ENCODE measurements around the gene ENGASE.

DNA sequence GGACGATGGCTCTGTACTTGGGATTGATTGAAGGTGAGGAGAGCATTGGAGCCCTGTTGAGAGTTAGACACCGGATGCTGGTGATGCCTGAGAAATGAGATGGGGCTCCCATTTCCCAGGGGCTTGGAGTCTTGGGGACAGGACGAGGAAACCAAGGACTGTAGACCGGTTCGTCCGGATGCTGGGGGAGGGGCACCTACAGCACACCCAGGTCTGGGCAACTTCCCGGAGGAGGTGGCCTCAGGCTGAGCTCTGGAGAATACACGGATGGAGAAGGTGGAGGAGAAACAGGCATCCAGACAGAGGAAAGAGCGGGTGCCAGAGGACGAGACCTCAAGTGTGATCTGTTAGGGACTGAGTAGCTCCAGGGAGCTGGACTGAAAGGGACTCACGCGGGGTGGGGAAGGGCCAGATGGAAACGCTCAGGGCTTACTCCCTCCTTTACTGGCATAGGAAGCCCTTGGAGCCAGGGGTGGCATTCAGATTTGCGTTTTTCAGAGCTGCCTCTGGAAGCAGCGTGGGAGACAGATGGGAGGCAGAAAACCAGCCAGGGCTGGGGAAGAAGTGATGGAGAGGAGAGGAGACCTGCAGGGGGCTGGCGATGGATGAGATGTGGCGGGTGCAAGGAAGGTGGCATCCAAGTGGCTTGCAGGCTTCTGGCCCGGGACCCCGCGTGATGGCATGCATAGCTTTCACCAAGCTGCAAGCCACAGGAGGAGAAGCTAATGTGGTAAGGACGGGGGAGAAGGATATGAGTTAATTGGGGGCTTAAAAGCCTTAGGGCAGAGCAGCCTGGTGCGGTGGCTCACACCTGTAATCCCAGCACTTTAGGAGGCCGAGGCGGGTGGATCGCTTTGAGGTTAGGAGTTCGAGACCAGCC, 42.4 kb upstream of the ENGASE start:
- TF ChIP-seq, protein P1, sequence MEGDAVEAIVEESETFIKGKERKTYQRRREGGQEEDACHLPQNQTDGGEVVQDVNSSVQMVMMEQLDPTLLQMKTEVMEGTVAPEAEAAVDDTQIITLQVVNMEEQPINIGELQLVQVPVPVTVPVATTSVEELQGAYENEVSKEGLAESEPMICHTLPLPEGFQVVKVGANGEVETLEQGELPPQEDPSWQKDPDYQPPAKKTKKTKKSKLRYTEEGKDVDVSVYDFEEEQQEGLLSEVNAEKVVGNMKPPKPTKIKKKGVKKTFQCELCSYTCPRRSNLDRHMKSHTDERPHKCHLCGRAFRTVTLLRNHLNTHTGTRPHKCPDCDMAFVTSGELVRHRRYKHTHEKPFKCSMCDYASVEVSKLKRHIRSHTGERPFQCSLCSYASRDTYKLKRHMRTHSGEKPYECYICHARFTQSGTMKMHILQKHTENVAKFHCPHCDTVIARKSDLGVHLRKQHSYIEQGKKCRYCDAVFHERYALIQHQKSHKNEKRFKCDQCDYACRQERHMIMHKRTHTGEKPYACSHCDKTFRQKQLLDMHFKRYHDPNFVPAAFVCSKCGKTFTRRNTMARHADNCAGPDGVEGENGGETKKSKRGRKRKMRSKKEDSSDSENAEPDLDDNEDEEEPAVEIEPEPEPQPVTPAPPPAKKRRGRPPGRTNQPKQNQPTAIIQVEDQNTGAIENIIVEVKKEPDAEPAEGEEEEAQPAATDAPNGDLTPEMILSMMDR (IDR thresholded peaks at IDR 0.05), result no peak
- TF ChIP-seq POLR2A (IDR thresholded peaks at IDR 0.05), result no peak

Measured in Peyer's patch (tissue), 4 donors.